ENCODE data around the gene GBGT1.
A peak's percentile ranks its signal among the peaks of the same experiment; 100 is the strongest.

Gene GBGT1

GRCh38 chr9:133104718-133105460 lies 58.8 kb downstream of the GBGT1 start:
- no peak for TF ChIP-seq CTCF (IDR thresholded peaks at IDR 0.05)
- Mint-ChIP-seq H3K36me3 (ENCODE audit: low read depth) (peaks cover 32% of the 10 kb centered on the region), H3K4me3 (no peak overlapping the region), H3K27ac (no peak overlapping the region), H3K4me1 (no peaks in the 10 kb centered on the region), H3K27me3 (ENCODE audit: low read depth, poor library complexity) (no peaks in the 10 kb centered on the region), H3K9me3 (no peaks in the 10 kb centered on the region)
- no peak for DNase-seq

- H3K27me3 Mint-ChIP-seq (ENCODE audit: low read depth, poor library complexity), result no peaks in the 10 kb centered on the region
- H3K27ac Mint-ChIP-seq, result no peak overlapping the region
- H3K36me3 Mint-ChIP-seq (ENCODE audit: low read depth), result peaks cover 34% of the 10 kb centered on the region
- peaks cover 4% of the 10 kb centered on the region for H3K9me3 Mint-ChIP-seq
- H3K4me3 Mint-ChIP-seq, result no peak overlapping the region
- no peaks in the 10 kb centered on the region for H3K4me1 Mint-ChIP-seq
- TF ChIP-seq CTCF (IDR thresholded peaks at IDR 0.05), result no peak
- DNase-seq, result no peak
Observed at GRCh38 chr9:133103987-133104505, 59.7 kb downstream of the GBGT1 start.

DNA sequence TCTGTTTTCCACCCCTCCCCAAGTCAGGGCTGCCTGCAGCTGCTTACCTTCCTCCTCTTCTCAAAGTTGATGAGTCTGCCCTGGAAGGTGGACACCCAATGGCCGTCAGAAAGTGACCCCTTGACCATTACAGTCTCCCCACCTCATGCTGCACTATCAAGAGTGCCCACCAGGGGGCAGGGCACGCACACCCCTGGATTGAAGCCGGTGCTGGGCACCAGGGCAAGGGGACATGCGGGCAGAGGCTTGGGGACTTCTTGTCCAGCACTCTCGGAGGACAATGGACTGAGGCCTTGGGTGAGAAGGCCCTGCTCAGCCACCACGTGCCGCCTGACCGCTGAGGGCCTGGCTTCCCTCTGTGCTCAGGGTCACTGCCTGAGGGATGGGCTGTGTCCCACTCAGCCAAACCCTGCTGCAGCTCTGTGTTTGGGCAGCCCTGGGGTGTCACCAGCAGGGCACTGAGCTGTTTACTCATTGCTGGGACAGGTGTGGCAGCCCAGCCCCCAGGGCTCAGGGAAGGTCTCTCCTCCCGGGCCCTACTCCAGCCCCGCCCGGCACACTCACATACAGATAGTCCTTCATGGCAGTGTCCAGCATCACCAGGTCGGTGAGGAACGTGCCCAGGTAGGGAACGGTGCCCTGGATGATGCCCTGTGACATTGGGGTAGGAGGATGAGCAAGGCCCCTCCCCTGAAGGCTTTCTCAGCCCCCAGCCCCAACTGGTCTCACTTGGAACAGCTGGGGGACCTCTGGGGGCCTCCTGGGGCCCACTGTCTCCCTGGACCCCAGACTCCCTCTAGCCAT lies 60.3 kb downstream of the GBGT1 start:
- Mint-ChIP-seq H3K27me3 (ENCODE audit: low read depth, poor library complexity) (no peaks in the 10 kb centered on the region), H3K36me3 (ENCODE audit: low read depth) (peaks cover 40% of the 10 kb centered on the region), H3K27ac (no peak overlapping the region), H3K4me1 (no peaks in the 10 kb centered on the region), H3K9me3 (peaks cover 10% of the 10 kb centered on the region), H3K4me3 (no peak overlapping the region)
- TF ChIP-seq CTCF (IDR thresholded peaks at IDR 0.05), result peak; percentile 92
- peak; percentile 80 for DNase-seq
